IPS-15b (cell line): Measurements from ENCODE around the gene LDB3.
"Not testable (repeated sequence)": the region's sequence is repeated elsewhere in the genome, so short reads cannot be mapped to it uniquely, and the experiment has no call there.

Experiments
- H3K27me3 ChIP-seq: one replicate; pipeline ENCODE4 v1.6.1; 2013; ENCODE audit warnings: low read length; ENCODE audit not compliant: control insufficient read depth, insufficient read depth
- H3K36me3 ChIP-seq: one replicate; pipeline ENCODE4 v1.6.1; 2013; ENCODE audit warnings: low read length; ENCODE audit not compliant: control insufficient read depth, insufficient read depth
- H3K4me1 ChIP-seq: one replicate; pipeline ENCODE4 v1.6.1; 2013; ENCODE audit warnings: mild to moderate bottlenecking, low read length; ENCODE audit not compliant: control insufficient read depth, insufficient read depth
- H3K4me3 ChIP-seq: one replicate; pipeline ENCODE4 v1.5.1; 2013; ENCODE audit warnings: low read depth, low read length
- H3K9ac ChIP-seq: one replicate; pipeline ENCODE4 v1.6.1; 2013; ENCODE audit warnings: low read depth, mild to moderate bottlenecking, low read length
- H3K9me3 ChIP-seq: one replicate; pipeline ENCODE4 v1.6.1; 2013; ENCODE audit warnings: mild to moderate bottlenecking, low read length; ENCODE audit not compliant: control insufficient read depth, insufficient read depth

The LDB3 gene

GRCh38 chr10:86732771-86733170 is 64.5 kb downstream of the LDB3 start:
- no peak overlapping the region for H3K4me3 ChIP-seq
- H3K27me3 ChIP-seq = no peaks in the 10 kb centered on the region
- no peak overlapping the region for H3K9ac ChIP-seq
- H3K9me3 ChIP-seq = no peaks in the 10 kb centered on the region
- no peaks in the 10 kb centered on the region for H3K4me1 ChIP-seq
- H3K36me3 ChIP-seq = no peaks in the 10 kb centered on the region

DNA sequence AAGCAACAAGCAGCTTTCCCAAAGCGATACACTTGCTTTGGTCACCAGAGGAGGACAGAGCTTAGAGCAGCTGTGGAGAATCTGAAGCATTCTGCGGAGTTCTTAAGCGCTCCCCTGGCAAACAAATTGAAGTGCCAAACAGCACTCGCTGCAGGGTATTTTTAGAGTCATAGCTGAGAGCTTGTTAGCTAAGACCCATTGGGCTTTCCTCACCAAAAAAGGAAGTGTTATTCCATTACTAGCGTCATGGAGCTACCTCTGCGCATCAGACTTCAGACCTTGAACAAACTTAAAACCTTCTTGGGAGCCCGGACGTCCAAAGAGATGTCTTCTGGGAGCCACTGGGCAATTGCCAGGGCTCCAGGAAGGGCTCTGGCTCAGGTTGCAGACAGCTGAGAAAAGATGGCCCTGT is 65.0 kb downstream of the LDB3 start:
- Histone ChIP-seq H3K27me3 (no peaks in the 10 kb centered on the region), H3K4me3 (no peak overlapping the region), H3K36me3 (no peaks in the 10 kb centered on the region), H3K9me3 (no peaks in the 10 kb centered on the region), H3K9ac (no peak overlapping the region), H3K4me1 (no peaks in the 10 kb centered on the region)

DNA sequence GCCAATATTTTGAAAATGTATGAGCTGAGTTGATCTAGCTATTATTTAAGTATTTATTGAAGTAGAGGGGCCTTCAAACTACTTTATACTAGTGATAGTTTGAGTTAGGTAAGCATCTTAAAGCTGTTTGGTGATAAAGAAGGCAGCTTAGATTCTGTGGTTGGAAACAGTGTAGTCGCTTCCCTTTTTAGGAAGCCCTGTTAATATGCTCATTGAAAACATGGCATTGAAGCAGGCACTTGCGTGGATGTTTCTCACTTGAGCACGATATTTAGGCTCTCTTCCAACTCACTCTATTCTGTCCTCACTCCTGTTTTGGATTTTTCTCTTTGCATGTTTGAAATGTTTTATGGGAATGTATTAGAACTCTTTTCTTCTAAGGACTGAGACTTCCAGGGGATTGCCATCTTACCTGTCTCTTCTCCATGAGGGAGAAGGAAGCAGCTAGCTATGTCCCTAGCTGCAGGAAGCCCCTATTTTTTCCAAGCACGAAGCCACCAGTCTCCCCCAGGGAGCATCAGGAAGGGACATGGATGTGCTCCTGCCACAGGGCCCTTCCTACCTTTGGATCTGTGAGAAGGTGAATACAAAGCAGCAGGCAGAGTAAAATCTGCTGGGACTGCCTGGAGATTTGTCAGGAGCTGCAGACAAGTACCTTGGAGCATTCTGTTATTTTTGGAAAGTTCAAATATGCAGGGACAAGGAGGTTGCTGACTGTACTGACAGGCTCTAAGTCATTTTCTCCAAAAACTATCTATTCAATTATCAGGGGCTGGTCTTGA is 66.1 kb downstream of the LDB3 start:
- Histone ChIP-seq H3K9ac (no peak overlapping the region), H3K9me3 (no peaks in the 10 kb centered on the region)

GRCh38 chr10:86735278-86735677 is 67.0 kb downstream of the LDB3 start:
- not testable (repeated sequence) for H3K9ac ChIP-seq, H3K27me3 ChIP-seq, H3K36me3 ChIP-seq, H3K4me1 ChIP-seq, H3K4me3 ChIP-seq, H3K9me3 ChIP-seq

More for the DNA sequence above, 66.1 kb downstream of the LDB3 start:
- Histone ChIP-seq H3K4me1 (no peaks in the 10 kb centered on the region), H3K4me3 (no peak overlapping the region), H3K36me3 (no peaks in the 10 kb centered on the region), H3K27me3 (no peaks in the 10 kb centered on the region)

DNA sequence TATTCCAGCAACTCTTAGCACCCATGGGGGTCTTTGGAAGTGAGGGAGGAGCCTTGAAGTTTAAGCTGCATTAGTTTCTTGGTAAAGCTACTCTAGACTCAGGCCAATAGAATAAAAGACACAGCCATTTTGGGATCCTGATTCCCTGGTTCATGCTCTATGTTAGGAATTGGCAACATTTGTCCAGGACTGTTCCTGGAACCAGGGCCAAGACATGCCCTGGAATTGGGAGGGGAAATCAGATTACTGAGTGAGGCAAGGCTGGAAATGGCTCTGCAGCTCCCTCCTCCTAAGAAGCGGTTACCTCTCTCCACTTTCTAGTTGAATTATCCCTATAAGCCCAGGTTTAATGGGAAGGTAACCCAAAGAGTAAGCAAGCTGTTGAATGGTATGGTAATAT is 73.9 kb downstream of the LDB3 start:
- H3K9ac ChIP-seq = no peak overlapping the region
- no peak overlapping the region for H3K4me3 ChIP-seq
- H3K27me3 ChIP-seq = no peaks in the 10 kb centered on the region
- H3K36me3 ChIP-seq = no peaks in the 10 kb centered on the region
- no peaks in the 10 kb centered on the region for H3K4me1 ChIP-seq
- H3K9me3 ChIP-seq = no peaks in the 10 kb centered on the region

GRCh38 chr10:86744067-86744725 is 75.9 kb downstream of the LDB3 start:
- Histone ChIP-seq H3K36me3 (no peaks in the 10 kb centered on the region), H3K27me3 (no peaks in the 10 kb centered on the region), H3K9ac (no peak overlapping the region), H3K4me3 (no peak overlapping the region), H3K9me3 (no peaks in the 10 kb centered on the region), H3K4me1 (no peaks in the 10 kb centered on the region)

GRCh38 chr10:86747796-86748581 is 79.7 kb downstream of the LDB3 start:
- H3K4me1 ChIP-seq = no peaks in the 10 kb centered on the region
- no peaks in the 10 kb centered on the region for H3K27me3 ChIP-seq
- H3K36me3 ChIP-seq = no peaks in the 10 kb centered on the region
- H3K9ac ChIP-seq = no peak overlapping the region
- no peak overlapping the region for H3K4me3 ChIP-seq
- H3K9me3 ChIP-seq = no peaks in the 10 kb centered on the region

DNA sequence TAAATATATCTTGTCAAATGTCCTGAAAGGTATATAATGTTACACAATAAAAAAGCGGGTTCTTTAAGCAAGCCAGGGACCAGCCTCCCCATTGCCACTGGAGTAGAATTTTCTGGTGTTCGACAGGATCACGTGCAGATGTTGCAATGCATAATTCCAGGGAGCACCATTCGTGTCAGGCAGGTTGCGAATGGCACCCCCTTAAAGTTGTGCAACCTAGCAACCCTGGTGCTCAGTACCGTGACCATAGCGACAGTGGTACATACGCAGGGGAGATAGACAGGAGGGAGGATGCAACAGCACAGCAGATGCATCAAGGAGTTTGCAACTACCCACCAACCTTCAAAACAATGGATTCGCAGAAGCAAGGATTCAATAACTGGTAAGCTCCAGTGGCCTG is 81.5 kb downstream of the LDB3 start:
- Histone ChIP-seq H3K4me1 (peaks cover 7% of the 10 kb centered on the region), H3K36me3 (no peaks in the 10 kb centered on the region), H3K9me3 (no peaks in the 10 kb centered on the region), H3K9ac (no peak overlapping the region), H3K4me3 (no peak overlapping the region), H3K27me3 (no peaks in the 10 kb centered on the region)

GRCh38 chr10:86751477-86751876 is 83.2 kb downstream of the LDB3 start:
- H3K36me3 ChIP-seq = no peaks in the 10 kb centered on the region
- no peak overlapping the region for H3K4me3 ChIP-seq
- peaks cover 7% of the 10 kb centered on the region for H3K4me1 ChIP-seq
- H3K27me3 ChIP-seq = no peaks in the 10 kb centered on the region
- H3K9me3 ChIP-seq = no peaks in the 10 kb centered on the region
- no peak overlapping the region for H3K9ac ChIP-seq

DNA sequence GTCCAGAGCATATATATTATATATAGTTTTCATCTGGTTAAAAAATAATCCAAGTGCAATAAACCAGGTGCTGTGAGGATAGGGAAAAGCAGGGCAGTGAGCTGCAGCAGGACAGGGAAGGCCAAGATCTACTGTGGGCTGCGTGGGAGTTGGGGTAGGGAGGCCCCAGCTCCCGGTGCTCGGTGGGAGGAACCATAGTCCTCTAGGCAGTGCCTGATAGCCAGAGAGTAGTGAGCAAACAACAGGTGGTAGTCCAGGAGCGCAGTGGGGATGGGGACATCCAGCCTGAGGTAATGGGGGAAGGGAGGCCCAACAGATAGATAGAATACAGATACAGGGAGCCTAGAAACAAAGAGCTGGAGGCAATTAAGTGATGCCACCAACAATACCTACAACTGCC is 84.0 kb downstream of the LDB3 start:
- no peaks in the 10 kb centered on the region for H3K36me3 ChIP-seq
- no peaks in the 10 kb centered on the region for H3K9me3 ChIP-seq
- peaks cover 7% of the 10 kb centered on the region for H3K4me1 ChIP-seq
- H3K9ac ChIP-seq = no peak overlapping the region
- no peaks in the 10 kb centered on the region for H3K27me3 ChIP-seq
- H3K4me3 ChIP-seq = no peak overlapping the region

- H3K9me3 ChIP-seq = no peaks in the 10 kb centered on the region
- no peak overlapping the region for H3K9ac ChIP-seq
- H3K27me3 ChIP-seq = no peaks in the 10 kb centered on the region
- no peaks in the 10 kb centered on the region for H3K36me3 ChIP-seq
- H3K4me1 ChIP-seq = peaks cover 7% of the 10 kb centered on the region
- H3K4me3 ChIP-seq = no peak overlapping the region
These were observed 84.7 kb downstream of the LDB3 start for GRCh38 chr10:86753051-86753450.
